HG02938 (cell line): ENCODE data around the gene HVCN1.
"Not testable (repeated sequence)": the region's sequence is repeated elsewhere in the genome, so short reads cannot be mapped to it uniquely, and the experiment has no call there.

Experiments used
- ATAC-seq: cut with Tn5 transposase; IDR thresholded peaks from one replicate; pipeline ENCODE4 v1.9.1; 2021; ENCODE audit warnings: mild to moderate bottlenecking, moderate library complexity; ENCODE audit not compliant: unreplicated experiment

HVCN1 gene

GRCh38 chr12:110622582-110622981 is 66.3 kb downstream of the HVCN1 start:
- ATAC-seq = no peak

- ATAC-seq = no peak
These were observed 69.4 kb downstream of the HVCN1 start for GRCh38 chr12:110619534-110619953.

- ATAC-seq = no peak
These were observed 72.3 kb downstream of the HVCN1 start for GRCh38 chr12:110616471-110617115.

- ATAC-seq = no peak
These were observed 73.7 kb downstream of the HVCN1 start for GRCh38 chr12:110615171-110615570.

GRCh38 chr12:110613771-110614684 is 74.9 kb downstream of the HVCN1 start, which contains the start of gene TCTN1:
TCTN1 (plus strand) TSS chr12:110614129; CDS start chr12:110614183, 54 bp downstream.
- peak; percentile 91 for ATAC-seq

- ATAC-seq = no peak
These were observed 75.7 kb downstream of the HVCN1 start for GRCh38 chr12:110613071-110613770.

- no peak for ATAC-seq
These were observed 82.7 kb downstream of the HVCN1 start for GRCh38 chr12:110606253-110606611.

- not testable (repeated sequence) for ATAC-seq
These were observed 86.7 kb downstream of the HVCN1 start for GRCh38 chr12:110602085-110602814.

- no peak for ATAC-seq
These were observed 88.7 kb downstream of the HVCN1 start for GRCh38 chr12:110600254-110600653.

- no peak for ATAC-seq
These were observed 89.6 kb downstream of the HVCN1 start for GRCh38 chr12:110599334-110599733.
